GM12864 (cell line): ENCODE results near the gene ENPEP.
"Not testable (repeated sequence)": the region's sequence is repeated elsewhere in the genome, so short reads cannot be mapped to it uniquely, and the experiment has no call there.

ENCODE experiments used
- DNase-seq: peaks from one replicate; pipeline ENCODE4 v3.0.0-alpha.2; 2011; ENCODE audit warnings: low read depth
- H3K4me3 ChIP-seq: 2 replicates; pipeline ENCODE4 v1.5.1; 2011; ENCODE audit warnings: mild to moderate bottlenecking, low read depth, low read length, control low read depth
- TF ChIP-seq, protein P1 (sequence below): IDR thresholded peaks from 2 replicates; pipeline ENCODE4 v1.5.1; 2011; ENCODE audit warnings: low read depth, mild to moderate bottlenecking, moderate library complexity, low read length, control low read depth, inconsistent platforms; ENCODE audit errors: missing control alignments

The ENPEP gene

DNA sequence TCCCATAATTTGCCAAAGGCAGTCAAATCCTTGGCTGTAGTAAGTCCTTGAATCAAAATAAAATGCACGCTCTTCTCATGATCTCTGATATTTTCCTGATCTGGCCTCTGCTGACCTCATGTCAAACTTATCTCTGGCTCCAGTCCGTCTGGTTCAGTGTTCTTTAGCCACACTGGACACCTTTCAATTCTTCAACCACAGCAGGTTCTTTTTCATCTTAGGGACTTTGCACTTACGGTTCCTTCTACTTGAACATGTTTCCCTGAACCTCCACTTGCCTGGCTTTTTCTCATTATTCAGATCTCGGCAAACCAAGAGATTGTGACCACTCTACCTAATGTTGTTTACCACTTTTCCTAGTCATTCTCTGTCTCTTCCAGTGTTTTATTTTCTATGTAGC lies 10.3 kb downstream of the ENPEP start:
- DNase-seq: no peak
- TF ChIP-seq, protein P1, sequence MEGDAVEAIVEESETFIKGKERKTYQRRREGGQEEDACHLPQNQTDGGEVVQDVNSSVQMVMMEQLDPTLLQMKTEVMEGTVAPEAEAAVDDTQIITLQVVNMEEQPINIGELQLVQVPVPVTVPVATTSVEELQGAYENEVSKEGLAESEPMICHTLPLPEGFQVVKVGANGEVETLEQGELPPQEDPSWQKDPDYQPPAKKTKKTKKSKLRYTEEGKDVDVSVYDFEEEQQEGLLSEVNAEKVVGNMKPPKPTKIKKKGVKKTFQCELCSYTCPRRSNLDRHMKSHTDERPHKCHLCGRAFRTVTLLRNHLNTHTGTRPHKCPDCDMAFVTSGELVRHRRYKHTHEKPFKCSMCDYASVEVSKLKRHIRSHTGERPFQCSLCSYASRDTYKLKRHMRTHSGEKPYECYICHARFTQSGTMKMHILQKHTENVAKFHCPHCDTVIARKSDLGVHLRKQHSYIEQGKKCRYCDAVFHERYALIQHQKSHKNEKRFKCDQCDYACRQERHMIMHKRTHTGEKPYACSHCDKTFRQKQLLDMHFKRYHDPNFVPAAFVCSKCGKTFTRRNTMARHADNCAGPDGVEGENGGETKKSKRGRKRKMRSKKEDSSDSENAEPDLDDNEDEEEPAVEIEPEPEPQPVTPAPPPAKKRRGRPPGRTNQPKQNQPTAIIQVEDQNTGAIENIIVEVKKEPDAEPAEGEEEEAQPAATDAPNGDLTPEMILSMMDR: no peak
- H3K4me3 ChIP-seq: no peak overlapping the region

DNA sequence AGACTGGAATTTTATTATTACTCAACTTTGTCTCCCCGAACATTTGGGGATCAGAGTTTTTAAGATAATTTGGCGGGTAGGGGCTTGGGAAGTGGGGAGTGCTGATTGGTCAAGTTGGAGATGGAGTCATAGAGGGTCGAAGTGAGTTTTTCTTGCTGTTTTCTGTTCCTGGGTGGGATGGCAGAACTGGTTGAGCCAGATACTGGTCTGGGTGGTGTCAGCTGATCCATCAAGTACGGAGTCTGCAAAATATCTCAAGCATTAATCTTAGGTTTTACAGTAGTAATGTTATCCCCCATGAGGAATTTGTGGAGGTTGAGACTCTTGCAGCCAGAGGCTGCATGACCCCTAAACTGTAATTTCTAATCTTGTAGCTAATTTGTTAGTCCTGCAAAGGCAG lies 10.9 kb downstream of the ENPEP start:
- H3K4me3 ChIP-seq, DNase-seq: not testable (repeated sequence)

GRCh38 chr4:110487873-110488272 lies 11.9 kb downstream of the ENPEP start:
- DNase-seq: peak; percentile 12
- no peak overlapping the region for H3K4me3 ChIP-seq
- TF ChIP-seq, protein P1: no peak

DNA sequence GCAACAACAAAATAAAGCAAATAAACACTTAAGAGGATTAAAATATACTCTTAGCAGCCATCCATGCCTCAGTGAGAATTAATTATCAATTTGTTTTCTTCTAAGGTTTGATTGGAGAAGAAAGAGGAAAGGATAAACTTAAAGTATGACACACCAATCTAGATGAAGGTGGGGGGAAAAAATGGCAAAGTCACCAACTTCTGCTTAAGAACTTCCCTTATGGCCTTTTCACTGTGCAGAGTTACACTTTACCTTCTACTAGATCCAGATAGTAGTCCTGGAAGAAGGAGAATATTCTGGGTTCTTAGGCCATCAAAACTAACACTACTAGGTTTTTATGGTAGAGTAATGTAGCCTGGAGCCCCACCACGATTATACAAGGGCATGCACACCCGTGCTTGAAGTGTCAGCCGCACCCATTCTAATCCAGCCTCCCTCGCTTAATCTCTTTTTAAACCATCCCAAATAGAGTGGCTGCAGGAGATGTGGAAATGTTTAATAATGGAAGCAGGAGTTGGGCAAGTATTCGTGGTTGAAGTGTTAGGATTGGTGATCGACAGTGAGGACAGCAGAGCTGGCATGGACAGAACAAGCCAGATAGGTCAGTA lies 14.1 kb downstream of the ENPEP start:
- H3K4me3 ChIP-seq: no peak overlapping the region
- TF ChIP-seq, protein P1: no peak
- DNase-seq: no peak

GRCh38 chr4:110492522-110492921 lies 16.6 kb downstream of the ENPEP start:
- TF ChIP-seq, protein P1: no peak
- no peak for DNase-seq

DNA sequence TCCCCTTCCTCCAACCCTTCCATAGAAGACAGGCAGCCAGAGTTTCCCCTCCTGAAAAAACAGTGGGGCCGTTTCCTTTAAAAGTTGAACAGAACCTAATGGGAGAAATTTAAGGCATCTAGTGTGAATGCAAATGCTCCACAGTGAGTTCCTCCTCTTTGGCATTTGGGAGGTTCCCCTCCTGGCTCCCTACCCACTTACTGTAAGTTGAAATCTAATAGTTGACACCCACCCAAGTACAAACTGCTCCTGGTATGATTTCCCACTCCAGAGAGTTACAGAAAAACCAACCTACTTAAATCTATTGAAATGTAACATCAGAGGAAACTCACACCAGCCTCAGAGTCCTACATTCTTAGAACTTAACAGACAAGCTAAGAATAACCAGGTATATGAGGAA lies 17.6 kb downstream of the ENPEP start:
- DNase-seq: no peak
- TF ChIP-seq, protein P1: no peak
- H3K4me3 ChIP-seq: no peak overlapping the region

More at GRCh38 chr4:110492522-110492921, 16.6 kb downstream of the ENPEP start:
- H3K4me3 ChIP-seq: no peak overlapping the region

DNA sequence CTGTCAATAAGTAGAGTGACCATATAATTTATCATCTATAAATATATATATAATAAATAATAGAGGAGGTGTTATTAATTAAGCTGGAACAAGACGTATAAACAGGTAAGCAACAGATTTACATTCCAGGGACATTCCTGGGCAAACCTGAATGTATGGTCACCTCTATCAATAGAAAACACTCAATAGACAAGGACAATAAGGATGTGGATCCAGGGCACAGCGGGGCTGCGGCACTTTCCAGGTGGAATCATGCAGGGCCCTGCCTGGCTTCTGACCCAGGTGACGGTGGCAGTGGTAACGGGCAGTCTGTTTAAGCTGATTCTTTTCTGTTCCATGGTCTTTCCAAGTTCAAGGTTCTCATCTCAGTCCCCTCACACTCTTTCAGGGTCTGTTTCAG lies 22.5 kb downstream of the ENPEP start:
- TF ChIP-seq, protein P1: no peak
- no peak for DNase-seq
- H3K4me3 ChIP-seq: no peak overlapping the region

DNA sequence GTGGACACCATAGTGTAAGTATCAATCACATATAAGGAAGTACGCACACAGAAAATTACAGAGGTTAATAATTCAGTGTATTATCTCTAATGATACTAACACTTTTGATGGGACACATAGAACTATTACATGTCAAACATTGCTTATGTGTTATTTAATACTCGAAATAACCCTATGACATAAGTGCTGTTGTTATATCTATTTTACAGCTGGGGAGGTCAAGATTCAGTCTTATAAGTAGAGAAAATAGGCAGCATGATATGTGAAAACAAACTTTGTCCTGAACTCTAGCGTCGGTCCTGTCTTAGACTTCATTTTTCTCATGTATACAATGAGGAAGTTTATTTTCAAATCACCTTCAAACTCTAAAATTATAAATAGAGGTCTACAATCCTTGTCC lies 23.2 kb downstream of the ENPEP start:
- TF ChIP-seq, protein P1: no peak
- no peak overlapping the region for H3K4me3 ChIP-seq
- no peak for DNase-seq
